Heart left ventricle (tissue), 16 donors: ENCODE results near the gene SLC9A7. TPM values are rescaled to one million over a fixed set of nuclear protein-coding genes. Genes with fewer than 3 reads are reported as not detected.

Experiments
- ATAC-seq, 4 donors: fragments of 200-7000 bp; cut with Tn5 transposase; one replicate each; pipeline ENCODE4 v1.9.1; 2020 to 2022; ENCODE audit warnings: moderate library complexity in 4 of 4, mild to moderate bottlenecking in 3 of 4, moderate number of reproducible peaks in 1 of 4
- DNase-seq, 5 donors: peaks; one replicate each; pipeline ENCODE4 v3.0.0-alpha.2; 2020
- H3K27ac ChIP-seq, 12 donors: fragments of 200-600 bp; sonication (generic) in 4 of 12; one replicate each; pipeline versions ENCODE4 v1.5.0 to v1.8.0; 2016 to 2022; ENCODE audit warnings: mild to moderate bottlenecking in 2 of 12
- H3K27me3 ChIP-seq, 9 donors: fragments of 200-600 bp; sonication (generic) in 2 of 9; one replicate each; pipeline versions ENCODE4 v1.5.1 to v1.8.0; 2016 to 2022; ENCODE audit warnings: mild to moderate bottlenecking in 3 of 9
- H3K36me3 ChIP-seq, 9 donors: fragments of 200-600 bp; sonication (generic) in 2 of 9; one replicate each; pipeline versions ENCODE4 v1.5.0 to v1.8.0; 2018 to 2022; ENCODE audit warnings: mild to moderate bottlenecking in 2 of 9
- H3K4me1 ChIP-seq, 12 donors: fragments of 200-600 bp; sonication (generic) in 4 of 12; one replicate each; pipeline versions ENCODE4 v1.5.0 to v1.8.0; 2016 to 2022; ENCODE audit warnings: mild to moderate bottlenecking in 3 of 12
- H3K4me3 ChIP-seq, 12 donors: fragments of 200-600 bp; sonication (generic) in 4 of 12; one replicate each; pipeline versions ENCODE4 v1.5.0 to v1.8.0; 2017 to 2022; ENCODE audit warnings: mild to moderate bottlenecking in 9 of 12, moderate library complexity in 4 of 12
- H3K9me3 ChIP-seq, 12 donors: fragments of 200-600 bp; sonication (generic) in 4 of 12; one replicate each; pipeline versions ENCODE4 v1.5.0 to v1.8.0; 2016 to 2022; ENCODE audit warnings: mild to moderate bottlenecking in 1 of 12
- POLR2A ChIP-seq, 2 donors: fragments of 450-650 bp; IDR thresholded peaks; one replicate each; pipeline ENCODE4 v1.6.1; 2017; ENCODE audit warnings: antibody characterized with exemption in 2 of 2, mild to moderate bottlenecking in 2 of 2, moderate library complexity in 2 of 2
- WGBS, 4 donors: extraction: QIAGEN DNeasy Blood & Tissue Kit in 2 of 4; methylation state at CpG; one replicate each; pipeline versions ENCODE4 v1.1.5 to v1.1.7; 2013 to 2018; 5-methylcytosine and 5-hydroxymethylcytosine counted together
- intact Hi-C, 10 donors: fragments of 100-400 bp; cut with DNase I; formaldehyde crosslinking; loops; one replicate each; pipeline versions ENCODE4 v1.11.1 to v1.14.2; 2022
- polyA plus RNA-seq, 2 donors: library from polyadenylated mRNA; stranded (reverse); fragments of 200-250 nt; gene quantifications; one replicate each; pipeline ENCODE4 v1.2.3, GENCODE V29; 2013
- total RNA-seq, 9 donors: library from RNA; depleted of rRNA in 2 of 9; stranded (reverse); fragments of >200 nt in 2 of 9; fragmentation: NEBNext Ultra II Directional in 3 of 9; extraction: Animal tissue kit (Norgen Biotek cat#: 25700) in 3 of 9; gene quantifications; one replicate each; pipeline versions ENCODE4 v1.1.0 to v1.2.4, GENCODE V29; 2016 to 2023
- TF ChIP-seq, protein P1 (sequence below), 12 donors: fragments of 200-600 bp; sonication (generic) in 4 of 12; IDR thresholded peaks; one replicate each; pipeline versions ENCODE4 v1.5.0 to v1.8.0; 2018 to 2022; ENCODE audit warnings: antibody characterized with exemption in 12 of 12, mild to moderate bottlenecking in 5 of 12
- donor health status: ischemic (EF 13 %, LVEDD 7.1; RV severe dilation, severe dysfunction).
- donor health status: healthy with polysubstance abuse.
- donor health status: DM: no; HTN: yes; CAD: no.
- donor health status: DM: no; HTN: no; CAD: no.
- donor health status: ischemic (EF 25% LVEDD 6.9; RV normal size, moderate dysfunction).
- donor health status: ischemic (EF 25% LVEDD 5.7; RV mildly dilated, moderate dysfunction).
- donor health status: healthy.
- donor health status: DM: yes; HTN: yes; CAD: no.
- donor health status: ischemic (EF 35%, LVEDD 5.7; RV mildly dilated, moderate dysfunction).
- donor health status: nonischemic (EF 11% LVEDD 7.7; RV severe dilation, severe dysfunction).
- donor health status: DM: yes; HTN: yes; CAD: no.
- donor health status: PGD.
- donor health status: ischemic (EF 29% LVEDD 5.4; RV normal size, mild dysfunction).
- donor health status: nonischemic (EF 23%, LVEDD 6.1; RV moderate dilation, normal function).

The SLC9A7 gene
- total and polyA plus RNA-seq, 11 donors: 0.46 to 8.6 (median 2.3) TPM

DNA sequence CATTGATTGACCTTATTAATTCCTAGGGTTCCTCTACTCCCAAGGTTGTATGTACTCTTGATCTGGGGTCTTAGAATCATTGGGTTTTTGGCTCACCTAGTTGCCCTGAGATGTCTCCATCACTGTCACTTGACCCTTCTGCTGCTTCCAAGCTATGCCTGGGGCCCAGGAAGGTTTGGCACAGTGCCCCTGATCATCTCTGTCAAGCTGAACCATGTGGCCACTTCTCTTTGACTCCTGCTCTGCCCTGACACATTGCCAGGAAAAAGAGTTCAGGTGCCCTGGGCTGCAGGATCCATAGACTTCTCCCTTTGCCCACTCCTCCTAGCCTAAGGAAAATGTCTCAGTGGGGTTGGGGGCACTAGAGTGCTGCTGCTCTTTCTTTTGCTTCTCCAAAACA is 189.3 kb downstream of the SLC9A7 start:
- ATAC-seq (no peak), DNase-seq (peak in 2 of 5 donors; percentile 49 to 53)
- Histone ChIP-seq H3K4me1 (peaks cover 0 to 10% (median 0%) of the 10 kb centered on the region in 12 donors), H3K36me3 (no peaks in the 10 kb centered on the region), H3K27ac (no peak overlapping the region), H3K9me3 (no peaks in the 10 kb centered on the region), H3K27me3 (no peaks in the 10 kb centered on the region), H3K4me3 (no peak overlapping the region)
- TF ChIP-seq POLR2A (IDR thresholded peaks at IDR 0.05): no peak
- TF ChIP-seq, protein P1, sequence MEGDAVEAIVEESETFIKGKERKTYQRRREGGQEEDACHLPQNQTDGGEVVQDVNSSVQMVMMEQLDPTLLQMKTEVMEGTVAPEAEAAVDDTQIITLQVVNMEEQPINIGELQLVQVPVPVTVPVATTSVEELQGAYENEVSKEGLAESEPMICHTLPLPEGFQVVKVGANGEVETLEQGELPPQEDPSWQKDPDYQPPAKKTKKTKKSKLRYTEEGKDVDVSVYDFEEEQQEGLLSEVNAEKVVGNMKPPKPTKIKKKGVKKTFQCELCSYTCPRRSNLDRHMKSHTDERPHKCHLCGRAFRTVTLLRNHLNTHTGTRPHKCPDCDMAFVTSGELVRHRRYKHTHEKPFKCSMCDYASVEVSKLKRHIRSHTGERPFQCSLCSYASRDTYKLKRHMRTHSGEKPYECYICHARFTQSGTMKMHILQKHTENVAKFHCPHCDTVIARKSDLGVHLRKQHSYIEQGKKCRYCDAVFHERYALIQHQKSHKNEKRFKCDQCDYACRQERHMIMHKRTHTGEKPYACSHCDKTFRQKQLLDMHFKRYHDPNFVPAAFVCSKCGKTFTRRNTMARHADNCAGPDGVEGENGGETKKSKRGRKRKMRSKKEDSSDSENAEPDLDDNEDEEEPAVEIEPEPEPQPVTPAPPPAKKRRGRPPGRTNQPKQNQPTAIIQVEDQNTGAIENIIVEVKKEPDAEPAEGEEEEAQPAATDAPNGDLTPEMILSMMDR (IDR thresholded peaks at IDR 0.05): no peak
- intact Hi-C loops: loop anchor here (5.0 kb wide), 2 partner anchors 73 to 118 kb away; no protein-coding TSS in a partner anchor

DNA sequence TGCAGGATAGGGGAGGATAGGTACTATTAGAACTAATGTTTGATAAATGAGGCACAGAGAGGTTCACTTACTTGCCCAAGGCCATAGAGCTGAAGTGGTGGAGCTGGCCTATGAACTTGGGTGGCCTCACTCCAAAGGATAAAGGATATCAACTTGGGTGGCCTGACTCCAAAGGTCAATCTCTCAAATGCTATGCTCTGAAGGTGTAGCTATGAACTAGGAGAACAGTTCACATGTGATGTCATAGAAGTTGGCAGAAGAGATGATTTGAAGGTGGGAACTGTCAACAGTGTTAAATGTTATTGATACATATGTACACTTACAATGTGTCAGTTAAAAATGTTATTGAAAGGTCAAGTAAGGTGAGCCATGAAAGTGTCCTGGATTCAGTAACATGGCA is 191.5 kb downstream of the SLC9A7 start:
- no peak for TF ChIP-seq POLR2A (IDR thresholded peaks at IDR 0.05)
- TF ChIP-seq, protein P1 (IDR thresholded peaks at IDR 0.05): no peak
- H3K4me1 ChIP-seq: peaks cover 0 to 8% (median 0%) of the 10 kb centered on the region in 12 donors
- ATAC-seq: peak in 1 of 4 donors; percentile 29
- no peaks in the 10 kb centered on the region for H3K27me3 ChIP-seq
- no peak overlapping the region for H3K27ac ChIP-seq
- no peaks in the 10 kb centered on the region for H3K36me3 ChIP-seq
- no peak overlapping the region for H3K4me3 ChIP-seq
- DNase-seq: no peak
- no peaks in the 10 kb centered on the region for H3K9me3 ChIP-seq
- intact Hi-C loops: loop anchor here in 1 of 10 donors (5.0 kb wide), 1 partner anchor 75 kb away; no protein-coding TSS in a partner anchor

DNA sequence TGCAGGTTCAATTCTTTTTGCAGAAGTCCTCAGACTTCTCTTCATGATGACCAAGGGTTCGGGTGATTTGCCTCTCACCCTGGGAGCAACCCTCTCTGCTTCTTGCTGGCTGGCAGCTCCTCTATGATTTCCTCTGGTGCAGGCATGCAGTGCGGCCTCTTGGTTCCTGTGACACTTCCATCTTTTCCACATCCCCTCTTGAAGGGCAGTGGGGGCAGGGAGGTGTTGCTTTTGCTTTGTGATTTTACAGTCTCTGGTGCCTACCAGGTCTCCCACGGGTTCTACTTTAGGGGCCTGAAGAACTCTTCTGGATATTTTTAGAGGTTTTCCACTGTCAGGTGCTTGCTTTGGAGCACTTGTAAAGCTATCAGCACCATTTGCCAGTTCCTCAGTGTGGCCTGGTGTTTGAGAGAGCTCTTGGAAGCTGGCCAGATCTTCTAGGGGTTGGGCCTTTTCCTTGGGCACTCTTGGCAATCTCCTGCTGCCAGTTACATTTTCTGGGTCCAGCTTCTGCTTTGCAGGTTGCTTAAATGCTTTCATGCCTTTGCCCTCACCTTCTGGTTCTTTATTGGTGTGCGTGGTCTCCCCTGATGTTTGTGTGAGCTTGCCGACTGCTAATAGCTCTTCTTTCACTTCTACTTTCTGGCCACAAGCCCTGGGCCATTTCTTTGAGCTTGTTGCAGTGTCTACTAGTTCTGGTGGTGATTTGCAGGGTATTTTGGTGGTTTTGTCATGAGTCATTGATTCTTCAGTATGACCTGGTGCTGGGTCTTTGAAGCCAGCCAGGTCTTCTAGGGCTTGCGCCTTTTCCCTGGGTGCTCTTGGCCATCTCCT is 196.9 kb downstream of the SLC9A7 start:
- H3K4me1 ChIP-seq: peaks cover 0 to 5% (median 0%) of the 10 kb centered on the region in 12 donors
- WGBS, 4 donors: 58 to 70% (median 64%) methylated on average over 6 of the region's 6 CpGs
- H3K4me3 ChIP-seq: no peak overlapping the region
- TF ChIP-seq, protein P1 (IDR thresholded peaks at IDR 0.05): no peak
- TF ChIP-seq POLR2A (IDR thresholded peaks at IDR 0.05): no peak
- H3K27me3 ChIP-seq: no peaks in the 10 kb centered on the region
- H3K9me3 ChIP-seq: no peaks in the 10 kb centered on the region
- no peaks in the 10 kb centered on the region for H3K36me3 ChIP-seq
- intact Hi-C loops: no loop called here
- no peak overlapping the region for H3K27ac ChIP-seq
- ATAC-seq (peak in 3 of 4 donors; percentile 44 to 75 (median 73)), DNase-seq (peak in 1 of 5 donors; percentile 33)

DNA sequence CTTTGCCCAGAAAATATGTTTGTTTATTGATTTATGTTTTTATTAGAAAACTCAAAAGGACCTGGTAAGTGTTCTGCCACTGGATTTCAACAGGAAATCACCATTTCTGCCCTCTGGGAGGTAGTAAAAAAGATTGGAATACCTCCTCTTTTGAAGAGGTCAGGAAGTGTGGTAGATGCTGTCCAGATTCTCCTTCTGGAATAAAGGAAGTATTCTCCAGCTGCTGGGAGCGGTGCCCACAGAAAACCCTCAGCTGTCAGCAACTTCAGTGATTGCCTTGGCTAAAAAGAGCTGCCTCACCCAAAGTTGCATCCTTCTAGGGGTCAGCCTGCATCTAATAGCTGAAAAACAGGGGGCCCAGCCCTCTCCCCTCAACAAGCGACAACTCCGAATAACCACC is 199.9 kb downstream of the SLC9A7 start:
- ATAC-seq: no peak
- TF ChIP-seq, protein P1 (IDR thresholded peaks at IDR 0.05): no peak
- no peak for TF ChIP-seq POLR2A (IDR thresholded peaks at IDR 0.05)
- no peak overlapping the region for H3K27ac ChIP-seq
- no peak for DNase-seq
- H3K4me3 ChIP-seq: no peak overlapping the region
- intact Hi-C loops: loop anchor here in 6 of 10 donors (5.0 to 10.0 kb wide), 5 partner anchors 83 to 236 kb away; no protein-coding TSS in a partner anchor
- no peaks in the 10 kb centered on the region for H3K9me3 ChIP-seq
- no peaks in the 10 kb centered on the region for H3K27me3 ChIP-seq
- H3K4me1 ChIP-seq: peaks cover 0 to 5% (median 0%) of the 10 kb centered on the region in 12 donors
- H3K36me3 ChIP-seq: no peaks in the 10 kb centered on the region
- 67 to 82% (median 78%) methylated on average over 3 of the region's 3 CpGs for WGBS, 4 donors
